H9 (cell line): ENCODE measurements around the gene CEACAM6. TPM values are rescaled to one million over a fixed set of nuclear protein-coding genes. Genes with fewer than 3 reads are reported as not detected.

Experiments
- DNase-seq: peaks from one replicate; pipeline ENCODE4 v3.0.0-alpha.2; 2017
- H2AFZ ChIP-seq: one replicate; pipeline ENCODE4 v1.6.1; 2013; ENCODE audit warnings: mild to moderate bottlenecking, low read length, control low read depth, moderate library complexity
- H2AK5ac ChIP-seq: 2 replicates; pipeline ENCODE4 v1.6.1; 2013; ENCODE audit warnings: low read length, control low read depth, mixed read lengths; ENCODE audit not compliant: insufficient read length
- H2BK120ac ChIP-seq: one replicate; pipeline ENCODE4 v1.6.1; 2013; ENCODE audit warnings: low read depth, mild to moderate bottlenecking, low read length, control low read depth, inconsistent platforms; ENCODE audit not compliant: poor library complexity, severe bottlenecking
- H2BK12ac ChIP-seq: 2 replicates; pipeline ENCODE4 v1.6.1; 2013; ENCODE audit warnings: low read length, control low read depth, mixed read lengths, low read depth; ENCODE audit not compliant: insufficient read length
- H2BK15ac ChIP-seq: 2 replicates; pipeline ENCODE4 v1.6.1; 2013; ENCODE audit warnings: low read depth, low read length, control low read depth
- H2BK20ac ChIP-seq: one replicate; pipeline ENCODE4 v1.6.1; 2013; ENCODE audit warnings: low read depth, mild to moderate bottlenecking, low read length, control low read depth, inconsistent platforms; ENCODE audit not compliant: poor library complexity, severe bottlenecking
- H2BK5ac ChIP-seq: 2 replicates; pipeline ENCODE4 v1.6.1; 2013; ENCODE audit warnings: low read length, control low read depth, mixed read lengths; ENCODE audit not compliant: insufficient read length
- H3K14ac ChIP-seq: 2 replicates; pipeline ENCODE4 v1.6.1; 2013; ENCODE audit warnings: low read length, control low read depth; ENCODE audit not compliant: insufficient read depth
- H3K18ac ChIP-seq: 2 replicates; pipeline ENCODE4 v1.6.1; 2013; ENCODE audit warnings: low read depth, mild to moderate bottlenecking, mixed read lengths, low read length, control low read depth; ENCODE audit not compliant: insufficient read length
- H3K23ac ChIP-seq: 2 replicates; pipeline ENCODE4 v1.6.1; 2013; ENCODE audit warnings: low read length, control low read depth, mixed read lengths, low read depth; ENCODE audit not compliant: insufficient read length
- H3K23me2 ChIP-seq: 2 replicates; pipeline ENCODE4 v1.6.1; 2013; ENCODE audit warnings: low read depth, mild to moderate bottlenecking, mixed read lengths, low read length, control low read depth; ENCODE audit not compliant: insufficient read length, poor library complexity, severe bottlenecking
- H3K27ac ChIP-seq: 2 replicates; pipeline ENCODE4 v1.5.1; 2013; ENCODE audit warnings: low read length, control low read depth, mixed read lengths, low read depth; ENCODE audit not compliant: insufficient read length
- H3K27me3 ChIP-seq: 2 replicates; pipeline ENCODE4 v1.6.1; 2013; ENCODE audit warnings: low read length, control low read depth, inconsistent platforms; ENCODE audit not compliant: insufficient read depth
- H3K4ac ChIP-seq: 2 replicates; pipeline ENCODE4 v1.6.1; 2013; ENCODE audit warnings: low read depth, mild to moderate bottlenecking, control low read depth, inconsistent platforms, low read length, moderate library complexity
- H3K4me1 ChIP-seq: 2 replicates; pipeline ENCODE4 v1.6.1; 2013; ENCODE audit warnings: low read length, control low read depth, inconsistent platforms; ENCODE audit not compliant: insufficient read depth
- H3K4me2 ChIP-seq: 2 replicates; pipeline ENCODE4 v1.6.1; 2013; ENCODE audit warnings: low read length, control low read depth, mixed read lengths; ENCODE audit not compliant: insufficient read length, insufficient read depth
- H3K56ac ChIP-seq: 2 replicates; pipeline ENCODE4 v1.6.1; 2013; ENCODE audit warnings: low read depth, mild to moderate bottlenecking, mixed read lengths, low read length, control low read depth; ENCODE audit not compliant: insufficient read length
- H3K79me1 ChIP-seq: 2 replicates; pipeline ENCODE4 v1.6.1; 2013; ENCODE audit warnings: low read depth, mild to moderate bottlenecking, moderate library complexity, low read length, control low read depth, inconsistent platforms; ENCODE audit not compliant: insufficient read depth, poor library complexity, severe bottlenecking
- H3K79me2 ChIP-seq: 2 replicates; pipeline ENCODE4 v1.6.1; 2013; ENCODE audit warnings: low read length, control low read depth, inconsistent platforms; ENCODE audit not compliant: insufficient read depth
- H3K9ac ChIP-seq: 2 replicates; pipeline ENCODE4 v1.6.1; 2013; ENCODE audit warnings: low read length, control low read depth, mixed read lengths; ENCODE audit not compliant: insufficient read length; ENCODE audit errors: extremely low read depth
- H3K9me3 ChIP-seq: one replicate; pipeline ENCODE4 v1.6.1; 2013; ENCODE audit warnings: low read depth, low read length, inconsistent platforms; ENCODE audit not compliant: control insufficient read depth
- H3T11ph ChIP-seq: one replicate; pipeline ENCODE4 v1.6.1; 2013; ENCODE audit warnings: mild to moderate bottlenecking, low read length, control low read depth, inconsistent platforms
- H4K20me1 ChIP-seq: one replicate; pipeline ENCODE4 v1.6.1; 2013; ENCODE audit not compliant: control insufficient read depth, insufficient read length, insufficient read depth
- H4K5ac ChIP-seq: 2 replicates; pipeline ENCODE4 v1.6.1; 2013; ENCODE audit warnings: low read depth, mild to moderate bottlenecking, mixed read lengths, low read length, control low read depth; ENCODE audit not compliant: insufficient read length
- H4K8ac ChIP-seq: replicated peaks from 2 replicates; pipeline ENCODE4 v1.6.1; 2013; ENCODE audit warnings: low read length, control low read depth, mixed read lengths, low read depth; ENCODE audit not compliant: insufficient read length
- H4K91ac ChIP-seq: 2 replicates; pipeline ENCODE4 v1.6.1; 2013; ENCODE audit warnings: low read depth, mild to moderate bottlenecking, moderate library complexity, mixed read lengths, low read length, control low read depth; ENCODE audit not compliant: insufficient read length
- H3K27ac Mint-ChIP-seq, 3 experiments: 2 replicates in 2 of 3; 3 replicates in 1 of 3; pipeline ENCODE4 v1.8.0; 2020 to 2021; ENCODE audit warnings: mixed read lengths in 3 of 3, mild to moderate bottlenecking in 1 of 3, moderate library complexity in 1 of 3
- H3K27me3 Mint-ChIP-seq: 2 replicates; pipeline ENCODE4 v1.8.0; 2021; ENCODE audit warnings: low read depth, mild to moderate bottlenecking, moderate library complexity, mixed read lengths
- H3K36me3 Mint-ChIP-seq, 3 experiments: 2 replicates in 2 of 3; 3 replicates in 1 of 3; pipeline ENCODE4 v1.8.0; 2020 to 2021; ENCODE audit warnings: low read depth in 3 of 3, mixed read lengths in 3 of 3; ENCODE audit not compliant: insufficient read depth in 1 of 3
- H3K4me1 Mint-ChIP-seq, 2 experiments: 2 replicates each; pipeline ENCODE4 v1.8.0; 2020; ENCODE audit warnings: mixed read lengths in 2 of 2
- H3K4me3 Mint-ChIP-seq, 2 experiments: 2 replicates in 1 of 2; 3 replicates in 1 of 2; pipeline ENCODE4 v1.8.0; 2020 to 2021; ENCODE audit warnings: mild to moderate bottlenecking in 2 of 2, mixed read lengths in 2 of 2, moderate library complexity in 1 of 2
- H3K9me3 Mint-ChIP-seq, 2 experiments: 2 replicates in 1 of 2; 3 replicates in 1 of 2; pipeline ENCODE4 v1.8.0; 2020; ENCODE audit warnings: mild to moderate bottlenecking in 2 of 2, mixed read lengths in 2 of 2, moderate library complexity in 1 of 2
- CTCF ChIP-seq: fragments of 200-600 bp; sonication (generic); conservative IDR thresholded peaks from 3 replicates; pipeline ENCODE4 v1.8.0; 2021; ENCODE audit warnings: antibody characterized with exemption, mild to moderate bottlenecking
- WGBS: extraction: QIAGEN DNeasy Blood & Tissue Kit; methylation state at CpG from one replicate; pipeline ENCODE4 v1.1.7; 2013; ENCODE audit warnings: missing lambda C conversion rate, low lambda C conversion rate, mixed read lengths; ENCODE audit not compliant: insufficient read length; ENCODE audit errors: extremely low coverage; 5-methylcytosine and 5-hydroxymethylcytosine counted together
- total RNA-seq: library from RNA; stranded (reverse); gene quantifications from 2 replicates; pipeline ENCODE4 v1.2.1, GENCODE V29; 2021

Gene CEACAM6
- total RNA-seq, 1 experiment from 2014 or later: not detected

- Histone ChIP-seq H3T11ph (no peak overlapping the region), H3K56ac (no peak overlapping the region), H3K23ac (no peak overlapping the region), H3K4ac (no peak overlapping the region), H2AK5ac (no peak overlapping the region), H3K27me3 (no peaks in the 10 kb centered on the region), H3K79me2 (no peaks in the 10 kb centered on the region), H3K23me2 (no peaks in the 10 kb centered on the region), H3K14ac (no peak overlapping the region), H4K20me1 (no peaks in the 10 kb centered on the region), H3K27ac (no peak overlapping the region), H2BK120ac (no peak overlapping the region), H3K9ac (no peak overlapping the region), H2BK12ac (no peak overlapping the region), H2AFZ (no peak overlapping the region), H3K4me2 (no peak overlapping the region), H3K79me1 (no peaks in the 10 kb centered on the region), H3K4me1 (no peaks in the 10 kb centered on the region), H3K9me3 (no peaks in the 10 kb centered on the region), H2BK15ac (no peak overlapping the region), H3K18ac (no peak overlapping the region), H4K5ac (no peak overlapping the region), H4K91ac (no peak overlapping the region), H2BK20ac (no peak overlapping the region), H2BK5ac (no peak overlapping the region), H4K8ac (no peak overlapping the region)
- DNase-seq: no peak
- WGBS: no CpG with 5 or more reads among the region's 4 CpGs
- Mint-ChIP-seq H3K27ac (no peak overlapping the region), H3K4me3 (no peak overlapping the region), H3K27me3 (peaks cover 7% of the 10 kb centered on the region), H3K9me3 (peaks cover 46 to 80% of the 10 kb centered on the region in 2 experiments), H3K36me3 (peaks cover 0 to 35% (median 2%) of the 10 kb centered on the region in 3 experiments; a peak in 4 of 7 replicates), H3K4me1 (no peaks in the 10 kb centered on the region)
- no peak for TF ChIP-seq CTCF
These were observed 14.3 kb downstream of the CEACAM6 start for GRCh38 chr19:41769608-41770007.
